ENCODE data around the gene ADIG.

- TF ChIP-seq CTCF (IDR thresholded peaks at IDR 0.05): no peak
- TF ChIP-seq POLR2A (IDR thresholded peaks at IDR 0.05): no peak
- no peak for TF ChIP-seq EP300 (IDR thresholded peaks at IDR 0.05; ENCODE audit: low read depth)
- no peak for TF ChIP-seq POLR2AphosphoS5 (IDR thresholded peaks at IDR 0.05)
These were observed 46.2 kb upstream of the ADIG start for GRCh38 chr20:38534756-38535155.
